OCI-LY3 (cell line): ENCODE data around the gene CCDC159.
A peak's percentile ranks its signal among the peaks of the same experiment; 100 is the strongest.
"Not testable (repeated sequence)": the region's sequence is repeated elsewhere in the genome, so short reads cannot be mapped to it uniquely, and the experiment has no call there.

ENCODE experiments used
- H2AFZ ChIP-seq: fragments of 200-600, 300-600 bp; shearing (Covaris generic); 2 replicates; pipeline ENCODE4 v1.6.0; 2014; ENCODE audit warnings: antibody characterized with exemption, low read depth, low read length
- H3K27ac ChIP-seq: fragments of 200-600, 300-600 bp; sonication (generic); 2 replicates; pipeline ENCODE4 v1.5.1; 2014; ENCODE audit warnings: mild to moderate bottlenecking, low read length, moderate library complexity, mixed read lengths
- H3K27me3 ChIP-seq: fragments of 200-600, 300-600 bp; sonication (generic); 2 replicates; pipeline ENCODE4 v1.6.1; 2014; ENCODE audit warnings: low read depth, low read length, mixed read lengths
- H3K36me3 ChIP-seq: fragments of 200-600, 300-600 bp; sonication (generic); replicated peaks from 2 replicates; pipeline ENCODE3; 2014; ENCODE audit warnings: low read depth, low read length, mixed read lengths
- H3K4me1 ChIP-seq: fragments of 300-600, 200-600 bp; sonication (generic); 2 replicates; pipeline ENCODE4 v1.6.1; 2014; ENCODE audit warnings: low read length, mixed read lengths
- H3K4me2 ChIP-seq: fragments of 200-600, 300-600 bp; sonication (generic); 2 replicates; pipeline ENCODE4 v1.6.1; 2014; ENCODE audit warnings: low read length, mixed read lengths
- H3K4me3 ChIP-seq: fragments of 300-600, 200-600 bp; sonication (generic); 2 replicates; pipeline ENCODE4 v1.5.1; 2014; ENCODE audit warnings: antibody characterized with exemption, mild to moderate bottlenecking, low read length, moderate library complexity
- H3K79me2 ChIP-seq: fragments of 300-600, 200-600 bp; shearing (Covaris generic); 2 replicates; pipeline ENCODE4 v1.6.1; 2014; ENCODE audit warnings: mild to moderate bottlenecking, low read length, mixed read lengths
- H3K9ac ChIP-seq: fragments of 300-600, 200-600 bp; shearing (Covaris generic); 2 replicates; pipeline ENCODE4 v1.6.0; 2014; ENCODE audit warnings: mild to moderate bottlenecking, low read length, moderate library complexity
- H3K9me3 ChIP-seq: fragments of 200-600, 300-600 bp; shearing (Covaris generic); 2 replicates; pipeline ENCODE4 v1.6.1; 2014; ENCODE audit warnings: low read length, mixed read lengths; ENCODE audit not compliant: insufficient read depth
- H4K20me1 ChIP-seq: fragments of 200-600, 300-600 bp; sonication (generic); 2 replicates; pipeline ENCODE4 v1.6.1; 2016; ENCODE audit warnings: low read length, mixed read lengths; ENCODE audit not compliant: insufficient read depth
- EZH2phosphoT487 ChIP-seq: fragments of 200-600 bp; shearing (Covaris generic); IDR thresholded peaks from 2 replicates; pipeline ENCODE4 v1.6.1; 2018; ENCODE audit warnings: antibody characterized with exemption, mixed run types, low read depth
- TF ChIP-seq, protein P1 (sequence below): fragments of 200-600, 300-600 bp; sonication (generic); IDR thresholded peaks from 2 replicates; pipeline ENCODE4 v1.5.1; 2014; ENCODE audit warnings: antibody characterized with exemption, low read length, low read depth

CCDC159 gene

DNA sequence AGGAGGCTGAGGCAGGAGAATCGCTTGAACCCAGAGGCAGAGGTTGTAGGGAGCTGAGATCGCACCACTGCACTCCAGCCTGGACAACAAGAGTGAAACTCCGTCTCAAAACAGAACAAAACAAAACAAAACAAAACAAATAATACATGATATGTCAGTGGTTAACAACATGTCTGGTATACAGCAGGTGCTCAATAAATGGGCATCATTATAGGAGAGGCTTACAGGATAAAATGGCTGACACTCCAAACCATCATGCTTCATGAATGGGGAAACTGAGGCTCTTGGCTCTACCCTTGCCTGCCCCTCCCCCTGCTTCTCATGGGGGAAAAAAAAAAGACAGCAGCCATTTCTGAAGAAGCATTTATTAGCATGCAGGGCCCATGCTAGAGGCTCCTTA lies 3.9 kb upstream of the CCDC159 start:
- no peak overlapping the region for H3K9ac ChIP-seq
- peaks cover 7% of the 10 kb centered on the region for H3K36me3 ChIP-seq
- H3K9me3 ChIP-seq, result no peaks in the 10 kb centered on the region
- H4K20me1 ChIP-seq, result no peaks in the 10 kb centered on the region
- H3K4me1 ChIP-seq, result peaks cover 13% of the 10 kb centered on the region
- H3K27ac ChIP-seq, result no peak overlapping the region
- no peak overlapping the region for H2AFZ ChIP-seq
- H3K4me3 ChIP-seq, result no peak overlapping the region
- H3K4me2 ChIP-seq, result no peak overlapping the region
- H3K27me3 ChIP-seq, result no peaks in the 10 kb centered on the region
- no peak for TF ChIP-seq EZH2phosphoT487
- TF ChIP-seq, protein P1, sequence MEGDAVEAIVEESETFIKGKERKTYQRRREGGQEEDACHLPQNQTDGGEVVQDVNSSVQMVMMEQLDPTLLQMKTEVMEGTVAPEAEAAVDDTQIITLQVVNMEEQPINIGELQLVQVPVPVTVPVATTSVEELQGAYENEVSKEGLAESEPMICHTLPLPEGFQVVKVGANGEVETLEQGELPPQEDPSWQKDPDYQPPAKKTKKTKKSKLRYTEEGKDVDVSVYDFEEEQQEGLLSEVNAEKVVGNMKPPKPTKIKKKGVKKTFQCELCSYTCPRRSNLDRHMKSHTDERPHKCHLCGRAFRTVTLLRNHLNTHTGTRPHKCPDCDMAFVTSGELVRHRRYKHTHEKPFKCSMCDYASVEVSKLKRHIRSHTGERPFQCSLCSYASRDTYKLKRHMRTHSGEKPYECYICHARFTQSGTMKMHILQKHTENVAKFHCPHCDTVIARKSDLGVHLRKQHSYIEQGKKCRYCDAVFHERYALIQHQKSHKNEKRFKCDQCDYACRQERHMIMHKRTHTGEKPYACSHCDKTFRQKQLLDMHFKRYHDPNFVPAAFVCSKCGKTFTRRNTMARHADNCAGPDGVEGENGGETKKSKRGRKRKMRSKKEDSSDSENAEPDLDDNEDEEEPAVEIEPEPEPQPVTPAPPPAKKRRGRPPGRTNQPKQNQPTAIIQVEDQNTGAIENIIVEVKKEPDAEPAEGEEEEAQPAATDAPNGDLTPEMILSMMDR, result no peak
- peaks cover 11% of the 10 kb centered on the region for H3K79me2 ChIP-seq

DNA sequence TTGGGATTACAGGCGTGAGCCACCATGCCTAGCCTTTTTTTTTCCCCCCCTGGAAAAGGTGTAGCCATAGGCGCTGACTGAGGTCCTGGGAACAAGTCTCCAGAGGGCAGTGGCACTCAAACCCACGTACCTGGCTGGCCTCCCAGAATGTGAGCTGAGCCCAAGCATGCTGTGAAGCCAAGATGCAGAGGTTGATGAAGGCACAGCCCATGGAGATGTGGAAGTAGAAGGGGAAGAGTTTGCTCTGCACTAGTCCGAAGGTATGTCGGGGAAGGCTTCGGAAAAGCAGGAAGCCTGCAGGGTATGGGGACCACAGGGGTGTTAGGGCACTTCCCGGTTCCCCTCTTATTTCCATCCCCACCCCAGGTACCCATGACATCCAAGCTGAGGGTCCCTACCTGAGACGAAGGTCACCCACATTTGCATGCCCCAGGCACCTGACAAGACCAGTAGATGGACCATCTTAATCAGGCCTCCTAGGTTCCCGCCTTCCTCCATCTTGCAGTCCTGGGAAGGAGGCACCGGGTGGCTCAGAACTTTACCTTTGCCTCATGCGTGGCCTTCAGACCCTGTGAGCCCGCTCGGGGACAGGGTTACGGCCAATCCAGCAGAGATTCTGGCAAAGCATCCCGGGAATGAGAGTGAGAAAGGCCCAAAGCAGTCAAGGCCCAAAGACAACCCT lies 1.1 kb upstream of the CCDC159 start:
- peak overlapping the region; percentile 81 for H3K4me2 ChIP-seq
- H4K20me1 ChIP-seq, result no peaks in the 10 kb centered on the region
- H3K79me2 ChIP-seq, result peaks cover 11% of the 10 kb centered on the region
- no peaks in the 10 kb centered on the region for H3K27me3 ChIP-seq
- H3K9ac ChIP-seq, result peak overlapping the region; percentile 93
- no peak overlapping the region for H3K27ac ChIP-seq
- H2AFZ ChIP-seq, result no peak overlapping the region
- 0 out of 2 replicates have a peak, but pooled peaks cover 3% of the 10 kb centered on the region for H3K9me3 ChIP-seq
- H3K36me3 ChIP-seq, result peaks cover 7% of the 10 kb centered on the region
- H3K4me1 ChIP-seq, result peaks cover 9% of the 10 kb centered on the region
- H3K4me3 ChIP-seq, result peak overlapping the region; percentile 90
- no peak for TF ChIP-seq EZH2phosphoT487
- TF ChIP-seq, protein P1, result no peak

DNA sequence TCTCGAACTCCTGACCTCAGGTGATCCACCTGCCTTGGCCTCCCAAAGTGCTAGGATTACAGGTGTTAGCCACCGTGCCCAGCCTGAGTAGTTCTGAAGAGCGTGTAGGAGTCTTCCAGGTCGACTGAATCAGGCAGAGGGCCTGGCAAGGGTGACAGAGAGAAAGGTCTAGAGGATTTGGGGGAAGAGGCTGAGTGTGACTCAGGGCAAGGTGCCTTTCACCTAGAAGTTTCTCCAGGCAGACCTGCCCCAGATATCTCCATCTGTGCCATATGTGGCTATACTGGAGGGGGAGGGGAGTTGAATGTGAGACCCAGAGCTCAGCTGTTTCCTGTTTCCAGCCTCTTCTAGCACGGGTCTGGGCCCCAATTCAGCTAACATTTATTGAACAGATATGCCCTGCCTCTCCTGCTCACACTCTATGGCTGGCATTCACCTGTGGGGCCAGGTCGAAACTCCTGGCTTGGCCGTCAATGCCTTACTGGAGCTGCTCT lies 1.3 kb downstream of the CCDC159 start:
- TF ChIP-seq EZH2phosphoT487, result no peak
- TF ChIP-seq, protein P1, result no peak
- H2AFZ ChIP-seq, result no peak overlapping the region
- H3K9ac ChIP-seq, result no peak overlapping the region
- H3K79me2 ChIP-seq, result peaks cover 11% of the 10 kb centered on the region
- 0 out of 2 replicates have a peak, but pooled peaks cover 3% of the 10 kb centered on the region for H3K9me3 ChIP-seq
- H3K27me3 ChIP-seq, result no peaks in the 10 kb centered on the region
- H3K4me2 ChIP-seq, result no peak overlapping the region
- H3K27ac ChIP-seq, result no peak overlapping the region
- no peak overlapping the region for H3K4me3 ChIP-seq
- H3K4me1 ChIP-seq, result peaks cover 9% of the 10 kb centered on the region
- no peaks in the 10 kb centered on the region for H3K36me3 ChIP-seq
- H4K20me1 ChIP-seq, result no peaks in the 10 kb centered on the region

DNA sequence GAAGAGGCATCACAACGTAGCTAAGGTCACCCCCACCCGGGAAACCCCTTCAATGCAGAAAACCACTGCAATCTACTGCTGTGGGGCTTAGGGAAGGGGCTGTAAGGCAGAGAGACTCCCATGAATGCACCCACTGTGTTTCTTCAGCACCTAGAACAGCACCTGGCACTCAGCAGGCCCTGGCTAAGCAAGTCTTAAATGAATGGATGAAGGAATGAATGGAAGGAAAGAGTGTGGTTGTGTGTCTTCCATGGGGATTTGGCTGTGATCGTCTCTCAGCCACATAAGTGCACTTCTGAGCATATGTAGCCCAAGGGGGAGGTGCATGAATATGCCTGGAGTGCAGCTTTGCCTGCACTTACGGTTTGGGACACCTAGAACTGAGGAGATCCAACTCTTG lies 2.9 kb downstream of the CCDC159 start:
- Histone ChIP-seq H4K20me1 (no peaks in the 10 kb centered on the region), H3K27me3 (no peaks in the 10 kb centered on the region), H3K36me3 (no peaks in the 10 kb centered on the region), H3K27ac (no peak overlapping the region), H3K4me3 (no peak overlapping the region), H3K9ac (no peak overlapping the region), H3K4me1 (peaks cover 9% of the 10 kb centered on the region), H3K79me2 (peaks cover 11% of the 10 kb centered on the region), H3K4me2 (no peak overlapping the region), H3K9me3 (0 out of 2 replicates have a peak, but pooled peaks cover 3% of the 10 kb centered on the region), H2AFZ (no peak overlapping the region)
- TF ChIP-seq, protein P1, result no peak
- no peak for TF ChIP-seq EZH2phosphoT487

DNA sequence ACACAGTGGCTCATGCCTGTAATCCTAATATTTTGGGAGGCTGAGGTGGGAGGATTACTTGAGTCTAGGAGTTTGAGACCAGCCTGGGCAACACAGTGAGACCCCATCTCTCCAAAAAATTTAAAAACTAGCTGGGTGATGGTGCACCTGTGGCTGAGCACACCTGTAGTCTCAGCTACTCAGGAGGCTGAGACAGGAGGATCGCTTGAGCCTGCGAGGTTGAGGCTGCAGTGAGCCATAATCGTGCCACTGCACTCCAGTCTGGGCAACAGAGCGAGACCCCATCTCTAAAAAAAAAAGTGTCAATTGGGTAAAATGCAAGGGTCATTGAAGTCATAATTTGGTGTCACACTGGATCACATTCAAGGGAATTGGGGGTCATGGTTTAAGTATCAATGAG lies 7.8 kb downstream of the CCDC159 start:
- H4K20me1 ChIP-seq, H3K9me3 ChIP-seq, H3K9ac ChIP-seq, H2AFZ ChIP-seq, H3K79me2 ChIP-seq, H3K4me2 ChIP-seq, H3K27ac ChIP-seq, H3K4me3 ChIP-seq, H3K36me3 ChIP-seq, H3K4me1 ChIP-seq, H3K27me3 ChIP-seq: not testable (repeated sequence)
